ENCODE measurements around the gene FUT8. TPM values are rescaled to one million over a fixed set of nuclear protein-coding genes. Genes with fewer than 3 reads are reported as not detected.

The FUT8 gene
- total and polyA plus RNA-seq, 4 donors: 1.1 to 14.1 (median 4.0) TPM

DNA sequence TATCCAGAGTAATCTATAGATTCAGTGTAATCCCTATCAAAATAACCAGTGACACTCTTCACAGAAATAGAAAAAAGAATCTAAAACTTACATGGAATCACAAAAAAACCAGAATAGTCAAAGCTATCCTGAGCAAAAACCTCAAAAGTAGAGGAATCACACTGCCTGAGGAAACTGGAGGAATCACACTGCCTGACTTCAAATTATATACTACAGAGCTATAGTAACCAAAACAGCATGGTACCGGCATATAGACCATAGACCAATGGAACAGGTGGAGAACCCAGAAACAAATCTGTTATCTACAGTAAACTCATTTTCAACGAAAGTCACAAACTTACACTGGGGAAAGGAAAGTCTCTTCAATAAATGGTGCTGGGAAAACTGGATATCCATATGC, 244.0 kb downstream of the FUT8 start:
- H3K27ac ChIP-seq (ENCODE audit: low read depth in 1 of 2, low read length in 2 of 2): no peak overlapping the region
- no peak for DNase-seq (ENCODE audit: low spot score)
- no peaks in the 10 kb centered on the region for H3K4me1 ChIP-seq (ENCODE audit: control insufficient read depth in 4 of 4, insufficient read depth in 4 of 4, low read length in 3 of 4)
- 93% methylated on average over 2 of the region's 2 CpGs for WGBS
- H3K9ac ChIP-seq (ENCODE audit: low read depth in 1 of 2, low read length in 2 of 2): no peak overlapping the region
- no peak overlapping the region for H3K4me3 ChIP-seq (ENCODE audit: low read depth in 1 of 3, low read length in 3 of 3)
- peaks cover 0 to 2% (median 0%) of the 10 kb centered on the region in 4 donors for H3K9me3 ChIP-seq (ENCODE audit: control insufficient read depth in 4 of 4, low read length in 3 of 4)
- H3K36me3 ChIP-seq (ENCODE audit: control insufficient read depth in 4 of 4, insufficient read depth in 3 of 4, low read depth in 1 of 4, low read length in 3 of 4): no peaks in the 10 kb centered on the region
- H3K27me3 ChIP-seq (ENCODE audit: control insufficient read depth in 4 of 4, insufficient read depth in 4 of 4, low read length in 3 of 4): no peaks in the 10 kb centered on the region
- TF ChIP-seq SP1 (IDR thresholded peaks at IDR 0.05) (no peak), TAF1 (conservative IDR thresholded peaks at IDR 0.05) (no peak), ATF3 (IDR thresholded peaks at IDR 0.05) (no peak), JUND (IDR thresholded peaks at IDR 0.05) (no peak), NR2F2 (IDR thresholded peaks at IDR 0.05) (no peak), RAD21 (IDR thresholded peaks at IDR 0.05) (no peak), RXRA (IDR thresholded peaks at IDR 0.05) (no peak), FOXA2 (IDR thresholded peaks at IDR 0.05) (no peak)

GRCh38 chr14:65658202-65658601, 245.7 kb downstream of the FUT8 start:
- Histone ChIP-seq H3K27me3 (ENCODE audit: control insufficient read depth in 4 of 4, insufficient read depth in 4 of 4, low read length in 3 of 4) (no peaks in the 10 kb centered on the region), H3K36me3 (ENCODE audit: control insufficient read depth in 4 of 4, insufficient read depth in 3 of 4, low read depth in 1 of 4, low read length in 3 of 4) (no peaks in the 10 kb centered on the region)

More at GRCh38 chr14:65658202-65658601, 245.7 kb downstream of the FUT8 start:
- no peak for TF ChIP-seq HNF4A (conservative IDR thresholded peaks at IDR 0.05)
- TF ChIP-seq ATF3 (IDR thresholded peaks at IDR 0.05): no peak
- TF ChIP-seq HNF4G (IDR thresholded peaks at IDR 0.05): no peak
- no peak for TF ChIP-seq REST (IDR thresholded peaks at IDR 0.05)
- TF ChIP-seq YY1 (IDR thresholded peaks at IDR 0.05): no peak
- no peak for TF ChIP-seq SP1 (IDR thresholded peaks at IDR 0.05)
- no peak for TF ChIP-seq JUND (IDR thresholded peaks at IDR 0.05)
- no peak for TF ChIP-seq RXRA (IDR thresholded peaks at IDR 0.05)
- TF ChIP-seq EGR1 (IDR thresholded peaks at IDR 0.05; ENCODE audit: low read depth in 2 of 2): no peak
- peaks cover 0 to 2% (median 0%) of the 10 kb centered on the region in 4 donors for H3K9me3 ChIP-seq (ENCODE audit: control insufficient read depth in 4 of 4, low read length in 3 of 4)
- no peak overlapping the region for H3K4me3 ChIP-seq (ENCODE audit: low read depth in 1 of 3, low read length in 3 of 3)
- H3K9ac ChIP-seq (ENCODE audit: low read depth in 1 of 2, low read length in 2 of 2): no peak overlapping the region
- H3K4me1 ChIP-seq (ENCODE audit: control insufficient read depth in 4 of 4, insufficient read depth in 4 of 4, low read length in 3 of 4): no peaks in the 10 kb centered on the region
- H3K27ac ChIP-seq (ENCODE audit: low read depth in 1 of 2, low read length in 2 of 2): no peak overlapping the region
- DNase-seq (ENCODE audit: low spot score): no peak

Data from liver (tissue), 9 donors.